ENCODE results near the gene TIMM10B.

GRCh38 chr11:6504166-6504565 is 22.9 kb downstream of the TIMM10B start:
- TF ChIP-seq, protein P1, sequence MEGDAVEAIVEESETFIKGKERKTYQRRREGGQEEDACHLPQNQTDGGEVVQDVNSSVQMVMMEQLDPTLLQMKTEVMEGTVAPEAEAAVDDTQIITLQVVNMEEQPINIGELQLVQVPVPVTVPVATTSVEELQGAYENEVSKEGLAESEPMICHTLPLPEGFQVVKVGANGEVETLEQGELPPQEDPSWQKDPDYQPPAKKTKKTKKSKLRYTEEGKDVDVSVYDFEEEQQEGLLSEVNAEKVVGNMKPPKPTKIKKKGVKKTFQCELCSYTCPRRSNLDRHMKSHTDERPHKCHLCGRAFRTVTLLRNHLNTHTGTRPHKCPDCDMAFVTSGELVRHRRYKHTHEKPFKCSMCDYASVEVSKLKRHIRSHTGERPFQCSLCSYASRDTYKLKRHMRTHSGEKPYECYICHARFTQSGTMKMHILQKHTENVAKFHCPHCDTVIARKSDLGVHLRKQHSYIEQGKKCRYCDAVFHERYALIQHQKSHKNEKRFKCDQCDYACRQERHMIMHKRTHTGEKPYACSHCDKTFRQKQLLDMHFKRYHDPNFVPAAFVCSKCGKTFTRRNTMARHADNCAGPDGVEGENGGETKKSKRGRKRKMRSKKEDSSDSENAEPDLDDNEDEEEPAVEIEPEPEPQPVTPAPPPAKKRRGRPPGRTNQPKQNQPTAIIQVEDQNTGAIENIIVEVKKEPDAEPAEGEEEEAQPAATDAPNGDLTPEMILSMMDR (IDR thresholded peaks at IDR 0.05; ENCODE audit: low read depth, low read length, poor library complexity, severe bottlenecking), result no peak
- no peak for TF ChIP-seq EZH2phosphoT487 (IDR thresholded peaks at IDR 0.05; ENCODE audit: borderline replicate concordance, low read length)
